ENCODE results near the gene ATP8B3.
"Not testable (repeated sequence)": the region's sequence is repeated elsewhere in the genome, so short reads cannot be mapped to it uniquely, and the experiment has no call there.

The ATP8B3 gene

GRCh38 chr19:1765904-1766799 lies 45.9 kb downstream of the ATP8B3 start:
- DNase-seq = no peak

- no peak for DNase-seq
Measured at GRCh38 chr19:1765232-1765903, 46.7 kb downstream of the ATP8B3 start.

- no peak for DNase-seq
Measured at GRCh38 chr19:1764729-1765128, 47.3 kb downstream of the ATP8B3 start.

- DNase-seq = no peak
Measured at GRCh38 chr19:1763648-1764639, 48.1 kb downstream of the ATP8B3 start.

- no peak for DNase-seq
Measured at GRCh38 chr19:1762243-1763117, 49.6 kb downstream of the ATP8B3 start.

GRCh38 chr19:1761528-1762242 lies 50.4 kb downstream of the ATP8B3 start:
- DNase-seq = no peak

- DNase-seq = not testable (repeated sequence)
Measured at GRCh38 chr19:1760786-1761527, 51.1 kb downstream of the ATP8B3 start.

- no peak for DNase-seq
Measured at GRCh38 chr19:1760020-1760419, 52.1 kb downstream of the ATP8B3 start.

GRCh38 chr19:1758959-1759903 lies 52.8 kb downstream of the ATP8B3 start:
- DNase-seq = no peak

GRCh38 chr19:1758231-1758577 lies 53.9 kb downstream of the ATP8B3 start:
- no peak for DNase-seq

GRCh38 chr19:1757468-1758230 lies 54.4 kb downstream of the ATP8B3 start:
- no peak for DNase-seq

GRCh38 chr19:1756705-1757465 lies 55.2 kb downstream of the ATP8B3 start:
- DNase-seq = no peak

- no peak for DNase-seq
Measured at GRCh38 chr19:1756264-1756663, 55.8 kb downstream of the ATP8B3 start.

- no peak for DNase-seq
Measured at GRCh38 chr19:1755467-1756171, 56.5 kb downstream of the ATP8B3 start.

- DNase-seq = peak; percentile 15
Measured at GRCh38 chr19:1754636-1755466, 57.2 kb downstream of the ATP8B3 start.

GRCh38 chr19:1754018-1754635 lies 57.9 kb downstream of the ATP8B3 start:
- DNase-seq = no peak

Measured in fibroblast of skin of right biceps (primary cell).